Neural cell (in vitro differentiated cells): ENCODE measurements around the gene NAPG. TPM values are rescaled to one million over a fixed set of nuclear protein-coding genes. Genes with fewer than 3 reads are reported as not detected.

ENCODE experiments used
- H2AFZ ChIP-seq: fragments of 200-600, 300-800 bp; sonication (generic), shearing (Covaris generic); 2 replicates; pipeline ENCODE4 v1.6.0; 2014; ENCODE audit warnings: low read depth, mild to moderate bottlenecking, antibody characterized with exemption, low read length, moderate library complexity
- H3F3A ChIP-seq: fragments of 200-600 bp; shearing (Covaris generic); 2 replicates; pipeline ENCODE4 v1.6.1; 2016; ENCODE audit warnings: mild to moderate bottlenecking, moderate library complexity, mixed read lengths, antibody characterized with exemption, low read length; ENCODE audit not compliant: insufficient read depth, poor library complexity, severe bottlenecking
- H3K27ac ChIP-seq: fragments of 200-600, 300-800 bp; sonication (generic), shearing (Covaris generic); 2 replicates; pipeline ENCODE4 v1.5.1; 2014; ENCODE audit warnings: mild to moderate bottlenecking, low read length, moderate library complexity
- H3K27me3 ChIP-seq: fragments of 300-800, 200-600 bp; sonication (generic), shearing (Covaris generic); 2 replicates; pipeline ENCODE4 v1.6.0; 2014; ENCODE audit warnings: mild to moderate bottlenecking, low read depth, low read length, moderate library complexity; ENCODE audit not compliant: insufficient read depth
- H3K36me3 ChIP-seq: fragments of 300-800, 200-600 bp; sonication (generic), shearing (Covaris generic); 2 replicates; pipeline ENCODE4 v1.5.1; 2014; ENCODE audit warnings: mild to moderate bottlenecking, antibody characterized with exemption, low read length, moderate library complexity; ENCODE audit not compliant: insufficient read depth
- H3K4me2 ChIP-seq: fragments of 300-800, 200-600 bp; sonication (generic), shearing (Covaris generic); 2 replicates; pipeline ENCODE4 v1.6.0; 2014; ENCODE audit warnings: mild to moderate bottlenecking, low read length
- H3K4me3 ChIP-seq: fragments of 300-800, 200-600 bp; sonication (generic), shearing (Covaris generic); 2 replicates; pipeline ENCODE4 v1.5.1; 2014; ENCODE audit warnings: mild to moderate bottlenecking, low read length, moderate library complexity
- H3K79me2 ChIP-seq: fragments of 200-600 bp; shearing (Covaris generic); replicated peaks from 2 replicates; pipeline ENCODE4 v1.6.0; 2014; ENCODE audit warnings: mild to moderate bottlenecking, low read length, moderate library complexity; ENCODE audit not compliant: insufficient read depth
- H3K9ac ChIP-seq: fragments of 300-800, 200-600 bp; sonication (generic), shearing (Covaris generic); 2 replicates; pipeline ENCODE4 v1.6.1; 2016; ENCODE audit warnings: mild to moderate bottlenecking, low read length, mixed read lengths
- H3K9me2 ChIP-seq: fragments of 200-600 bp; shearing (Covaris generic); 2 replicates; pipeline ENCODE4 v1.6.1; 2016; ENCODE audit warnings: mild to moderate bottlenecking, low read length, mixed read lengths; ENCODE audit not compliant: insufficient read depth
- H3K9me3 ChIP-seq: fragments of 200-600, 300-800 bp; sonication (generic), shearing (Covaris generic); 2 replicates; pipeline ENCODE4 v1.6.1; 2016; ENCODE audit warnings: mild to moderate bottlenecking, mixed run types, low read length, moderate library complexity, mixed read lengths
- H4K20me1 ChIP-seq: fragments of 200-600 bp; shearing (Covaris generic); 2 replicates; pipeline ENCODE4 v1.6.1; 2016; ENCODE audit warnings: mild to moderate bottlenecking, mixed run types; ENCODE audit not compliant: insufficient read depth
- EP300 ChIP-seq: fragments of 450-650 bp; conservative IDR thresholded peaks from 2 replicates; pipeline ENCODE4 v1.6.1; 2014; ENCODE audit warnings: antibody characterized with exemption, mild to moderate bottlenecking, moderate library complexity; ENCODE audit not compliant: poor library complexity, severe bottlenecking
- EZH2 ChIP-seq: fragments of 200-600, 300-800 bp; shearing (Covaris generic), sonication (generic); IDR thresholded peaks from 2 replicates; pipeline ENCODE4 v1.6.1; 2014; ENCODE audit warnings: antibody characterized with exemption, low read length, borderline replicate concordance, mild to moderate bottlenecking; ENCODE audit not compliant: insufficient read depth, poor library complexity, severe bottlenecking
- MXI1 ChIP-seq: fragments of 450-650 bp; conservative IDR thresholded peaks from 2 replicates; pipeline ENCODE4 v1.6.1; 2014; ENCODE audit warnings: antibody characterized with exemption, mild to moderate bottlenecking; ENCODE audit not compliant: poor library complexity, severe bottlenecking
- POLR2AphosphoS5 ChIP-seq: IDR thresholded peaks from 2 replicates; pipeline ENCODE4 v1.6.1; 2012
- RAD21 ChIP-seq: fragments of 450-650 bp; conservative IDR thresholded peaks from 2 replicates; pipeline ENCODE4 v1.6.1; 2014; ENCODE audit warnings: antibody characterized with exemption, mild to moderate bottlenecking, moderate library complexity
- SMC3 ChIP-seq: fragments of 450-650 bp; conservative IDR thresholded peaks from 2 replicates; pipeline ENCODE4 v1.6.1; 2014; ENCODE audit warnings: antibody characterized with exemption, mild to moderate bottlenecking, moderate library complexity; ENCODE audit not compliant: poor library complexity
- TAF1 ChIP-seq: IDR thresholded peaks from 2 replicates; pipeline ENCODE4 v1.6.1; 2012; ENCODE audit warnings: low read depth
- polyA plus RNA-seq: library from polyadenylated mRNA; depleted of rRNA; stranded (reverse); fragments of >200 nt; gene quantifications from 2 replicates; pipeline ENCODE4 v1.2.3, GENCODE V29; 2014
- TF ChIP-seq, protein P1 (sequence below): fragments of 450-650 bp; IDR thresholded peaks from 2 replicates; pipeline ENCODE4 v1.5.1; 2014; ENCODE audit warnings: antibody characterized with exemption, mild to moderate bottlenecking, moderate library complexity; ENCODE audit not compliant: poor library complexity, severe bottlenecking
- TF ChIP-seq, protein P2 (sequence below): IDR thresholded peaks from 2 replicates; pipeline ENCODE4 v1.6.1; 2012; ENCODE audit warnings: borderline replicate concordance

NAPG gene
- polyA plus RNA-seq, 1 donor from 2014 or later, result 93.9 TPM

DNA sequence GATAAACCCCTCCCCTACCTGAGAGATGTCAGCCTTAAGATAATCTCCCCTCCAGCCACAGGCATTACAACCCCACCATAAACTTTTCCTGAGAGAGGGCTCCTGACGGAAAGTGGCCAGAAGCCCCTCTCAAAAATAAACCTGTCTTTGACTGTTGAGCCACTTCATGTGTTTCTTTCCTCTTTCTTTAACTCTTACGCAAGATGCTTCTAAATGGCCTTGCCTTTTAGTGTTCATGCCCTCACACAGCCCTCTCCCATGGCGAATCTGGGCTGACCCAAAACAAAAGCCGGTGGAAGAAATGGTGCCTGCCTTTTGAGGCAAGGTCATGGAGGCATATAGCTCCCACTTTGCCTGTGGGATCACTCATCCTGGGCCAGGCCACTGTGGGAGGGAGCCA lies 54.4 kb downstream of the NAPG start:
- H3K79me2 ChIP-seq, result no peaks in the 10 kb centered on the region
- H3K9me3 ChIP-seq, result no peaks in the 10 kb centered on the region
- H3K27me3 ChIP-seq, result no peaks in the 10 kb centered on the region
- no peak overlapping the region for H2AFZ ChIP-seq
- no peaks in the 10 kb centered on the region for H3F3A ChIP-seq
- H4K20me1 ChIP-seq, result no peaks in the 10 kb centered on the region
- no peak overlapping the region for H3K27ac ChIP-seq
- no peaks in the 10 kb centered on the region for H3K9me2 ChIP-seq
- no peak overlapping the region for H3K9ac ChIP-seq
- no peaks in the 10 kb centered on the region for H3K36me3 ChIP-seq
- H3K4me2 ChIP-seq, result no peak overlapping the region
- TF ChIP-seq MXI1 (no peak), TAF1 (no peak), EZH2 (no peak), RAD21 (no peak), POLR2AphosphoS5 (no peak), SMC3 (no peak), EP300 (no peak)
- TF ChIP-seq, protein P1, sequence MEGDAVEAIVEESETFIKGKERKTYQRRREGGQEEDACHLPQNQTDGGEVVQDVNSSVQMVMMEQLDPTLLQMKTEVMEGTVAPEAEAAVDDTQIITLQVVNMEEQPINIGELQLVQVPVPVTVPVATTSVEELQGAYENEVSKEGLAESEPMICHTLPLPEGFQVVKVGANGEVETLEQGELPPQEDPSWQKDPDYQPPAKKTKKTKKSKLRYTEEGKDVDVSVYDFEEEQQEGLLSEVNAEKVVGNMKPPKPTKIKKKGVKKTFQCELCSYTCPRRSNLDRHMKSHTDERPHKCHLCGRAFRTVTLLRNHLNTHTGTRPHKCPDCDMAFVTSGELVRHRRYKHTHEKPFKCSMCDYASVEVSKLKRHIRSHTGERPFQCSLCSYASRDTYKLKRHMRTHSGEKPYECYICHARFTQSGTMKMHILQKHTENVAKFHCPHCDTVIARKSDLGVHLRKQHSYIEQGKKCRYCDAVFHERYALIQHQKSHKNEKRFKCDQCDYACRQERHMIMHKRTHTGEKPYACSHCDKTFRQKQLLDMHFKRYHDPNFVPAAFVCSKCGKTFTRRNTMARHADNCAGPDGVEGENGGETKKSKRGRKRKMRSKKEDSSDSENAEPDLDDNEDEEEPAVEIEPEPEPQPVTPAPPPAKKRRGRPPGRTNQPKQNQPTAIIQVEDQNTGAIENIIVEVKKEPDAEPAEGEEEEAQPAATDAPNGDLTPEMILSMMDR, result no peak
- TF ChIP-seq, protein P2, sequence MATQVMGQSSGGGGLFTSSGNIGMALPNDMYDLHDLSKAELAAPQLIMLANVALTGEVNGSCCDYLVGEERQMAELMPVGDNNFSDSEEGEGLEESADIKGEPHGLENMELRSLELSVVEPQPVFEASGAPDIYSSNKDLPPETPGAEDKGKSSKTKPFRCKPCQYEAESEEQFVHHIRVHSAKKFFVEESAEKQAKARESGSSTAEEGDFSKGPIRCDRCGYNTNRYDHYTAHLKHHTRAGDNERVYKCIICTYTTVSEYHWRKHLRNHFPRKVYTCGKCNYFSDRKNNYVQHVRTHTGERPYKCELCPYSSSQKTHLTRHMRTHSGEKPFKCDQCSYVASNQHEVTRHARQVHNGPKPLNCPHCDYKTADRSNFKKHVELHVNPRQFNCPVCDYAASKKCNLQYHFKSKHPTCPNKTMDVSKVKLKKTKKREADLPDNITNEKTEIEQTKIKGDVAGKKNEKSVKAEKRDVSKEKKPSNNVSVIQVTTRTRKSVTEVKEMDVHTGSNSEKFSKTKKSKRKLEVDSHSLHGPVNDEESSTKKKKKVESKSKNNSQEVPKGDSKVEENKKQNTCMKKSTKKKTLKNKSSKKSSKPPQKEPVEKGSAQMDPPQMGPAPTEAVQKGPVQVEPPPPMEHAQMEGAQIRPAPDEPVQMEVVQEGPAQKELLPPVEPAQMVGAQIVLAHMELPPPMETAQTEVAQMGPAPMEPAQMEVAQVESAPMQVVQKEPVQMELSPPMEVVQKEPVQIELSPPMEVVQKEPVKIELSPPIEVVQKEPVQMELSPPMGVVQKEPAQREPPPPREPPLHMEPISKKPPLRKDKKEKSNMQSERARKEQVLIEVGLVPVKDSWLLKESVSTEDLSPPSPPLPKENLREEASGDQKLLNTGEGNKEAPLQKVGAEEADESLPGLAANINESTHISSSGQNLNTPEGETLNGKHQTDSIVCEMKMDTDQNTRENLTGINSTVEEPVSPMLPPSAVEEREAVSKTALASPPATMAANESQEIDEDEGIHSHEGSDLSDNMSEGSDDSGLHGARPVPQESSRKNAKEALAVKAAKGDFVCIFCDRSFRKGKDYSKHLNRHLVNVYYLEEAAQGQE, result no peak
- no peak overlapping the region for H3K4me3 ChIP-seq

DNA sequence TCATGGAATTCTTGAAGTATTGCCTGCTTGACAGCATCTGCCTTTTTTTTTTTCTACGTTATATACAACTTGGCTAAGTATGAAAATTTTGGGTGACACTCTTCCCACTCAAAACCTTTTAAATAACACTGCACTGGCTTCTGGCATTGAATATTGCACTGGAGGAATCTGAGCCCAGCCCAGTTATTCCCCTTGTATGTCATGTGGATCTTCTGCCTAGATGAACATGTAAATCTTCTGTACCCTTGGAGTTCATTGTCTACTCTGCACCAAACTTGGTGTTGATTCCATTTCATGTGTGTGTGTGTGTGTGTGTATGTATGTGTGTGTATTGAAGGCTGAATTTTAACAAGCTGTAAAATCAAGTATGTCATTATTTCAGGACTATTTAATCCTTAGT lies 59.4 kb downstream of the NAPG start:
- H3F3A ChIP-seq, result no peaks in the 10 kb centered on the region
- no peak for TF ChIP-seq EP300
- TF ChIP-seq RAD21, result no peak
- TF ChIP-seq, protein P2, result no peak
- no peak for TF ChIP-seq TAF1
- no peak for TF ChIP-seq MXI1
- TF ChIP-seq EZH2, result no peak
- no peaks in the 10 kb centered on the region for H3K36me3 ChIP-seq
- no peaks in the 10 kb centered on the region for H3K9me3 ChIP-seq
- no peak overlapping the region for H2AFZ ChIP-seq
- H3K4me3 ChIP-seq, result no peak overlapping the region
- no peak overlapping the region for H3K27ac ChIP-seq
- H4K20me1 ChIP-seq, result no peaks in the 10 kb centered on the region
- no peak overlapping the region for H3K4me2 ChIP-seq
- H3K9ac ChIP-seq, result no peak overlapping the region
- H3K79me2 ChIP-seq, result no peaks in the 10 kb centered on the region
- no peaks in the 10 kb centered on the region for H3K9me2 ChIP-seq
- no peaks in the 10 kb centered on the region for H3K27me3 ChIP-seq
